HuH-7 (cell line): ENCODE results near the gene CTRL.
"Not testable (repeated sequence)": the region's sequence is repeated elsewhere in the genome, so short reads cannot be mapped to it uniquely, and the experiment has no call there.

ENCODE experiments used
- DNase-seq: peaks from one replicate; pipeline ENCODE4 v3.0.0; 2011; ENCODE audit warnings: low spot score

CTRL gene

GRCh38 chr16:67941469-67942199 lies 10.0 kb upstream of the CTRL start:
- DNase-seq: no peak

- no peak for DNase-seq
These were observed 8.9 kb upstream of the CTRL start for GRCh38 chr16:67940446-67941089.

- no peak for DNase-seq
These were observed 8.1 kb upstream of the CTRL start for GRCh38 chr16:67939507-67940445.

- DNase-seq: not testable (repeated sequence)
These were observed 6.1 kb upstream of the CTRL start for GRCh38 chr16:67937713-67938112.

GRCh38 chr16:67936880-67937605 lies 5.4 kb upstream of the CTRL start:
- peak; percentile 53 for DNase-seq

GRCh38 chr16:67936124-67936879 lies 4.6 kb upstream of the CTRL start, which contains the start of gene PSMB10:
PSMB10 (minus strand) TSS chr16:67936850; CDS start chr16:67936749, 101 bp downstream.
- peak; percentile 73 for DNase-seq

- peak; percentile 100 for DNase-seq
These were observed 3.9 kb upstream of the CTRL start for GRCh38 chr16:67935402-67936123.

GRCh38 chr16:67935101-67935401 lies 3.4 kb upstream of the CTRL start:
- no peak for DNase-seq

- no peak for DNase-seq
These were observed 2.8 kb upstream of the CTRL start for GRCh38 chr16:67934306-67935100.

- no peak for DNase-seq
These were observed 2.1 kb upstream of the CTRL start for GRCh38 chr16:67933805-67934204.

GRCh38 chr16:67932462-67932840 lies 789 bp upstream of the CTRL start:
- DNase-seq: no peak

- no peak for DNase-seq
These were observed 917 bp downstream of the CTRL start for GRCh38 chr16:67930678-67931211.

- DNase-seq: no peak
These were observed 1.5 kb downstream of the CTRL start for GRCh38 chr16:67930191-67930590.

GRCh38 chr16:67928561-67929364 lies 2.9 kb downstream of the CTRL start:
- DNase-seq: peak; percentile 94

GRCh38 chr16:67928147-67928546 lies 3.5 kb downstream of the CTRL start:
- DNase-seq: no peak

- DNase-seq: no peak
These were observed 4.3 kb downstream of the CTRL start for GRCh38 chr16:67927131-67927941.

GRCh38 chr16:67926181-67926750 lies 5.4 kb downstream of the CTRL start:
- DNase-seq: no peak
